Renal pelvis (tissue), 4 donors: ENCODE data around the gene OXCT2. TPM values are rescaled to one million over a fixed set of nuclear protein-coding genes. Genes with fewer than 3 reads are reported as not detected.
"Not testable (repeated sequence)": the region's sequence is repeated elsewhere in the genome, so short reads cannot be mapped to it uniquely, and the experiment has no call there.

Experiments used
- DNase-seq: peaks from one replicate; pipeline ENCODE4 v3.0.0-alpha.2; 2013
- polyA plus RNA-seq, 3 donors: library from polyadenylated mRNA; unstranded; fragments of 120-200 nt; gene quantifications; one replicate each; pipeline ENCODE4 v1.2.1, GENCODE V29; 2013; ENCODE audit not compliant: insufficient read length in 3 of 3

OXCT2 gene
- polyA plus RNA-seq, 3 donors = 0.28 to 0.69 (median 0.56) TPM

GRCh38 chr1:39787964-39788363 lies 16.8 kb upstream of the OXCT2 start:
- not testable (repeated sequence) for DNase-seq

GRCh38 chr1:39787468-39787867 lies 16.3 kb upstream of the OXCT2 start:
- DNase-seq = no peak

DNA sequence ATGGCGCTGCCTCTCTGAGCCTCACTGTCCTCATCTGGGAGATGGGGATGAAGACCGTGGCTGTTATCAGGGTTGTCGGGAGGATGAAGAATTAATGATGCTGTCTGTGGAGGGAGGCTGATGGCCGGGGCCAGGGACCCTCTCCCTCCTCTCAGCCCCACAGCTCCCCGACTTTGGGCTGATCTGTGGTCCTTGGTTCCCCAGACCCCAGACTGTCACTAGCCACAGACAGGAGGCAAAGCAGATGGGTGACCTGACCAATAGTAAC lies 15.9 kb upstream of the OXCT2 start:
- not testable (repeated sequence) for DNase-seq

- DNase-seq = not testable (repeated sequence)
These were observed 15.4 kb upstream of the OXCT2 start for GRCh38 chr1:39786303-39787107.

GRCh38 chr1:39782685-39783084 lies 11.5 kb upstream of the OXCT2 start:
- DNase-seq = not testable (repeated sequence)

- DNase-seq = no peak
These were observed 11.0 kb upstream of the OXCT2 start for GRCh38 chr1:39782103-39782502.

GRCh38 chr1:39781349-39781715 lies 10.2 kb upstream of the OXCT2 start:
- no peak for DNase-seq

DNA sequence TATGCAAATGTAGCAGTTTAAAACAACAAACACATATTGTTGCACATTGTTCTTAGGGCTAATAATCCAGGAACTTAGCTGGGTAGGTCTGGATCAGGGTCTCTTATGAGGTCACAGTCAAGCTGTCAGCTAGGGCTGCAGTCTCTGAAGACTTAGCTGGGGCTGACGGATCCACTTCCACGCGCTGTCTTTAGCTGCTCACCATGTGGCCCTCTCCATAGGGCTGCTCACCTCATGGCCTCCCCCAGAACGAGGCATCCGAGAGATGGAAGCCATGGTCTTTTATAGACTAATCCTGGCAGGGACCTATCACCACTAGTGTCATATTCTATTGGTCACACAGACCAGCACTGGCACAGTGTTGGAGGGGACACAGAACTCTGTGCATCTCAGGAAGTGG lies 8.7 kb upstream of the OXCT2 start:
- no peak for DNase-seq

- no peak for DNase-seq
These were observed 8.0 kb upstream of the OXCT2 start for GRCh38 chr1:39779137-39779536.

DNA sequence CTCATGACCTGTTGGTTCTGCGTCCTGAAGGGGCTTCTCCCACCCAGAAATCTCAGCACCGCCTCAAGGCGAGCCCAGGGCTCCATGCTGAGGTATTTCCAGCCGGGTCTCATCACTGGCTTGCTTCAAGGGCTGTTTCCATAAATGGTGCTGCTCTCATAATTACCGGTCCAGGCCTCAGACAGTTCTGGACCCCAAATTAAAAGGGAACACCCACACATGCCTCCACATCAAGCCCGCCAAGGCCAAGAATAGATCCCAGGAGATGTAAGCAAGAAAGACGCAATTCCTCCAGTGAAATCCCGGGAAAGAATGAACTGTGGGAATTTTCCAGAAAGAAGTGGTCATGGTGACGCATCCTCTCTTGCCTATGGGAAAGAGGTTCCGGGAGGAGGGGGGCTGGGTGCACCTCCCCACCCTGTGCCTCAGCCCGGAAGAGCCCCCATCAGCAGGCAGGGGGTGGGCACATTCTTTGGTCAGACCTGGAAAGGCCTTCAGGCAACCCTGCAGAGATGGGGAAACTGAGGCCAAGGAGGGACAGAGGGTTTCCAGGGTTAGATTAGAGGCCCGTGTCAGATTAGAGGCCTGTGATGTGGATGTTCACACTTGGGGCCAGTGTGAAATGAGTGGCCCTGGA lies 7.4 kb upstream of the OXCT2 start:
- not testable (repeated sequence) for DNase-seq

DNA sequence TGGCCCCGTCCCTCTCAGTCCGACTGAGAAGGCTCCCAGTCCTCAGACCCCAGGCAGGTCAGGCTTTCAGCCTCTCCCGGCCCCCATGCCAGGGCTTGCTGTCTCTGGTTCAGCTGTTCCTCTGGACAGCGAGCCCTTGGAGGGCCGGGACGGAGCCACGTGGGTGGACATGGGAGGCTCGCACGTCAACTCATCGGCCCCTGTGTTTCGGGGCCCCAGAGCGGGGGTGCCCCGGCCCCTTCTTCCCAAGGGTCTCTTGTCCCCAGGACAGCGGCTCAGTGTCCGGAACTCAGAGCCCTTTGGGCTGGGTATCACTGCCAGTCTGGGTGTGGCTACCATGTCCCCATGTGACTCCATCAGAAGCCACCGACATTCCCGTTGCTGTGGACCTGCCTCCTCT lies 6.7 kb upstream of the OXCT2 start:
- not testable (repeated sequence) for DNase-seq

DNA sequence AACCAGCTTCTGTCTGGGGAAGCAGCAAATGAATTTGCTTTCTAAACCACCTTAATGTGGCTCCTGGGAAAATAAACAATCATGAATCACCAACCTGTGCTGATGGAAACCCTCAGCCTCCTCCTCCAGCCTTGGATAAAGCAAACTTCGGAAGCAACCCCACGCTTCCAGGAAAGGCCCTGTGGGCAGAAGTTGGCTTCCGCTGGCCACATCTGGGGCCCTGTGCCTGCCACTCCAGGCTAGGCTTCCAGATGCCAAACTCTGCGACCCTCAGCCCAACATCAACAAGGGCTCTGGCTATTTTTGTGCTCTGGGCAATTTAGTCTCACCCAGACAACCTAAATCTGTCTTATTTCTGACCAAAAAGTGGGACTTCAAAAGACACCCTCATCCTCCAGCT lies 6.2 kb upstream of the OXCT2 start:
- DNase-seq = no peak

DNA sequence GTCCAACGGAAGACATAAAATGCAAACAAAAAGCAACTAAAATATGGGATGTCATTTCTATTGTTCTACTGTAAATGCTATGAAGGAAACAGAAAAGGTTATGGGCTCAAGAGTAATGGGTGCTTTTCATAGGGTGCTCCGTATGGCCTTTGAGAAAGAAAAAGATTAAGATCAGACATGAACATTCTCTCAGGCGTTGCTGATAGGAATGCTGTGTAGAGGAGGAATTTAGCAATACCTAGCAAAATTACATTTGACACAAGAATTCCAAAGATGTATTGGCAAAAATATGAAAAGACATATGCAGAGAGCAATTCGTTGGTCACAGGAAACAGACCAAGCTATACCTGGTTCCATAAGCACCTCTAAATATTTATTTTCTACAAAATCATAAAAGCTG lies 5.7 kb upstream of the OXCT2 start:
- no peak for DNase-seq

DNA sequence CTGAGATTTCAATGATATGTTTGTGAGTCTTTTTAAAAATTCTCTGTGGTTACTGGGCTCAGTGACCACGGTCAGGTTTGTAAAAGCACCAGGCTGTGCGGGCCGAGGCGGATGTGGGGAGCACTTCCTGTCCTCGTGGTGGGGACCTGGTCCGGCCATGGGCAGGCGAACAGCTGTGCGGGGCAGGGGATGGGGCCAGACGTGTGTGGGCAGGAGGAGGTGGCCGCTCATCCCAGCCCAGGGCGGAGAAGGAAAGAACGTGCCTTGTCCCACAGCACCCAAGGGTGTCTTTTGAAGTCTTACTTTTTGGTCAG lies 5.2 kb upstream of the OXCT2 start:
- DNase-seq = no peak

DNA sequence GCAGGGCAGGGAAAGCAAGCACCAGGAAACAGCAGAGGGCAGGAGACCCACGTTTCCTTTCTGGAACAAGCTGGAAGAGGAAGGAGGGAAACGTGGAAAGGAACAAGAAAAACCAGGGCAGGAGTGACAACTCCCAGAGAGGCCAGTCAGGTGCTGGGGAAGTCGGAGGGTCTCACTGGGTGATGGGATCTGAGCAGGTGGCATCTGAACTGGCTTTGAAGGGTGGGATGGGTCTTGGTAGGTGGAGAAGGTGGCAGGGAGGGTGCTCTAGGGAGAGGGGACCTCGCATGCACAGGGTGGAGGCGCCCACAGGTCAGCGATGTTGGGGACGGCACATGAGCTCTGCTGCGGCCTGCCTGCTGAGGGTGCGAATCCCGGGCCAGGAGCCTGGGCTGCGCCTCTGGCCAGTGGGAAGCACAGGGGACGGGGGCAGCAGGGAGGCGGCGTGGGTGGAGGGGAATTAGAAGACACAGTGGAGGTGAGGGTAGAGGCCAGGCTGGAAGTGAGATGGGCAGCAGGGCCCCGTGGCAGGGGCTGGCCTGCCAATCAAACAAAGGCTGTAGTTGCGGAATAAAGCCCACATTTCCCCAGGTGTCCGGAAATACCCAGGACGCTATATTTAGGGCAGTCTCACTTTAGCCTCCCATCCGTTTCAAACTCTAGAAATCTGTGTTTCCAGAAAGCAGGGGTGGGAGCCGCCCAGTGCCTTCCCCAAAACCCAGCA lies 4.7 kb upstream of the OXCT2 start:
- not testable (repeated sequence) for DNase-seq

DNA sequence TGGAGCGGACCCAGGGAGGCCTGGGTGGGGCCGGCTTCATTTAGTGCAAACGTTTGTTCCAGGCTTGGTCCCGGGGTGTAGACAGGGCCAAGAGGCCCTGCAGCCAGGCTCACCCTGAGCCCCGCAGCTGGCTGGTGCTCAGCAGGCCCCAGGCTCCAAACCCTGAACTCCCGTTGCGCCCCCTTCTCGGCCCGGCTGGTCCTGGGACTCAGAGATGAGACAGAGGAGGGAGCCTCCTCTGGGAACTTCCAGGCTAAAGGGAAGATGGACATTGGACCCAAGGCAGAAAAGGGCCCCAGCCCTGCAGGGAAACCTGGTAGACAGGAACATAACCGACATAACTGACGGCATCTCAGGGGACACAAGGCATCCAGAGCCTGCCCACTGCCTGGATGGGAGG lies 4.0 kb upstream of the OXCT2 start:
- DNase-seq = not testable (repeated sequence)

DNA sequence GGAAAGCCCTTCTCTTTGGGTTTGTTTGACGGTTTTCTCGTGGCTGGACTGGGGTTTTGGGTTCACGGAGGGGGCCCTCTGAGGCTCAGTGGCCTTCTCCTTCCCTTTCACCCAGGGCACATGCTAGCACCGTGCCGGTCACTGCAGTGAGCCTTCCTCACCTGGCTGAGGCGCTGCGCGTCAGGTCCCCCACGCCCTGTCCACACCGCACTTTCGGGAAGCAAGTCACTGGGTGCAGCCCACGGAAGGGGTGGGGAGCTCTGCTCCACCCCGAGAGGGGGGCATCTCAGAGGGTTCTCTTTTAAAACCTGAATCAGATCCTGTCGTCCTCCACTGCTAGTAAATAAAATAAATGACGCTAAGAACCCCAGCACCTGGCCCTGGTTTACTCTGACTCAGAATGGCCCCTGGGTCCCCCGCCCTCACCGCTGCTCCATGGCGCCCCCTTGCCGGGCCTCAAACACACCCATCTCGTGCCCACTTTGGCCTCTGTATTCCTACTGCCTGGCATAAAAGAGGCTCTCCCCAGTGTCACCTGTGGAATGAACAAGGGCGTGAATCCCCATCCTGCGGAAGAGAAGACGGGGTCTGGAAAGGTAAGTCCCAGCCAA lies 2.3 kb upstream of the OXCT2 start:
- DNase-seq = not testable (repeated sequence)

- not testable (repeated sequence) for DNase-seq
These were observed 787 bp downstream of the OXCT2 start for GRCh38 chr1:39770100-39771021.

DNA sequence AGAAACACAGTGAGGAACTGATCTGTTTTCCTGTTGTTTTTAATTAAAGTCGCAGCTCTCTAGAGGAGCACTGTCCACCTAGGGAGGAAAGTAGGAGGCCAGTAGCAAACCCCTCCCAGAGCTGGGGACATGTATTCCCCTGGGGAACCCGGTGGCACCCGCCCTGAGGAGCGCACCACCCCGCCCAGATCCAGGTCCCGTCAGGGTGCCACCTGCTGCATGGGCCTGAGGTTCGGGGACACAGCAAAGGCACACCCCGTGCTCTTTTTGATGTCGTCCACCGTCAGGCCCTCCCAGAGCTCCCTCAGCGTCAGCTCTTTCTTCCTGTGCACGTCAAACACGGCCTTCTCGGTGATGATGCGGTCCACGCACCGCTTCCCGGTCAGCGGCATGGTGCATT lies 1.6 kb downstream of the OXCT2 start:
- DNase-seq = not testable (repeated sequence)

DNA sequence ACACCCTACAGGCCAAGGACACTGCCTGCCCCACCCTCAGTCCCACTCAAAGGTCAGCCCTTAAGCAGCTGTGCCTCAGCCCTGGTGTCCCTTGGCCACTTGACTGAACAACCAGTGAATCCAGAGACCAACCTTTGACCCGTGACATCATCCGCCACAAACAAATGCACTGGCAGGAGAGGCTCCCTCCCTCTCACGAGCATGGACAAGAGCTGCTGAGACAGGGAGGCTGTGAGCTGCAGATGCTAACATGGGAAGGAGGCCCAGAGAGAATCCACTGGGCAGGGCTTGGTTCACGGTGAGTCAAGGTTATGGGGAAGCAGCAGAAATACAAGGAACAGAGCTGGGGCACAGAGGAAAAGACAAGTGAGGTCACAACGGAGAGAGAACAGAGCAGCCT lies 4.7 kb downstream of the OXCT2 start:
- DNase-seq = not testable (repeated sequence)

- not testable (repeated sequence) for DNase-seq
These were observed 6.6 kb downstream of the OXCT2 start for GRCh38 chr1:39764512-39764911.
